ENCODE results near the gene RASA2. TPM values are rescaled to one million over a fixed set of nuclear protein-coding genes. Genes with fewer than 3 reads are reported as not detected.

Gene RASA2
- total RNA-seq, 2 donors from 2014 or later, result 7.8 to 13.5 TPM

GRCh38 chr3:141445990-141446389, 40.8 kb upstream of the RASA2 start:
- H3K27me3 ChIP-seq (replicated peaks; ENCODE audit: insufficient read depth), result no peaks in the 10 kb centered on the region
- H3K4me1 ChIP-seq (replicated peaks), result peaks cover 6% of the 10 kb centered on the region
- intact Hi-C loops (cut with DNase I), result no loop called here
- H3K27ac ChIP-seq, result no peak overlapping the region
- DNase-seq (ENCODE audit: low spot score), result no peak
- peaks cover 2 to 5% of the 10 kb centered on the region in 2 donors for H3K36me3 ChIP-seq
- no peak overlapping the region for H3K4me3 ChIP-seq
- WGBS, result 95% methylated on average over 1 of the region's 1 CpG
- TF ChIP-seq POLR2A (IDR thresholded peaks at IDR 0.05) (no peak), CTCF (IDR thresholded peaks at IDR 0.05) (no peak), POLR2AphosphoS5 (IDR thresholded peaks at IDR 0.05) (no peak)
- H3K9me3 ChIP-seq, result no peaks in the 10 kb centered on the region

GRCh38 chr3:141446737-141447136, 40.1 kb upstream of the RASA2 start:
- Histone ChIP-seq H3K27me3 (replicated peaks; ENCODE audit: insufficient read depth) (no peaks in the 10 kb centered on the region), H3K36me3 (peaks cover 2 to 5% of the 10 kb centered on the region in 2 donors), H3K4me3 (no peak overlapping the region), H3K4me1 (replicated peaks) (no peaks in the 10 kb centered on the region), H3K9me3 (no peaks in the 10 kb centered on the region), H3K27ac (no peak overlapping the region)
- intact Hi-C loops (cut with DNase I), result no loop called here
- TF ChIP-seq CTCF (IDR thresholded peaks at IDR 0.05), result no peak
- no peak for DNase-seq (ENCODE audit: low spot score)

- Histone ChIP-seq H3K4me3 (no peak overlapping the region), H3K4me1 (replicated peaks) (no peaks in the 10 kb centered on the region), H3K36me3 (peaks cover 2 to 5% of the 10 kb centered on the region in 2 donors), H3K27me3 (replicated peaks; ENCODE audit: insufficient read depth) (no peaks in the 10 kb centered on the region), H3K9me3 (no peaks in the 10 kb centered on the region), H3K27ac (no peak overlapping the region)
- DNase-seq (ENCODE audit: low spot score), result no peak
- intact Hi-C loops (cut with DNase I), result no loop called here
- TF ChIP-seq POLR2A (IDR thresholded peaks at IDR 0.05) (no peak), CTCF (IDR thresholded peaks at IDR 0.05) (no peak)
- 97% methylated on average over 6 of the region's 6 CpGs for WGBS
Measured at GRCh38 chr3:141447383-141447782, 39.4 kb upstream of the RASA2 start.

- H3K9me3 ChIP-seq, result no peaks in the 10 kb centered on the region
- no peaks in the 10 kb centered on the region for H3K4me1 ChIP-seq (replicated peaks)
- no peak overlapping the region for H3K4me3 ChIP-seq
- TF ChIP-seq POLR2A (IDR thresholded peaks at IDR 0.05) (no peak), CTCF (IDR thresholded peaks at IDR 0.05) (no peak), POLR2AphosphoS5 (IDR thresholded peaks at IDR 0.05) (no peak)
- WGBS, result 48% methylated on average over 6 of the region's 6 CpGs
- DNase-seq (ENCODE audit: low spot score), result no peak
- H3K36me3 ChIP-seq, result peaks cover 0 to 2% of the 10 kb centered on the region in 2 donors
- H3K27me3 ChIP-seq (replicated peaks; ENCODE audit: insufficient read depth), result no peaks in the 10 kb centered on the region
- intact Hi-C loops (cut with DNase I), result no loop called here
- H3K27ac ChIP-seq, result peak overlapping the region; percentile 27 to 38
Measured at GRCh38 chr3:141448606-141449220, 38.1 kb upstream of the RASA2 start.

GRCh38 chr3:141449424-141449823, 37.4 kb upstream of the RASA2 start:
- intact Hi-C loops (cut with DNase I), result no loop called here
- H3K36me3 ChIP-seq, result peaks cover 0 to 2% of the 10 kb centered on the region in 2 donors

More at GRCh38 chr3:141449424-141449823, 37.4 kb upstream of the RASA2 start:
- 78% methylated on average over 6 of the region's 6 CpGs for WGBS
- Histone ChIP-seq H3K4me1 (replicated peaks) (no peaks in the 10 kb centered on the region), H3K9me3 (no peaks in the 10 kb centered on the region), H3K27me3 (replicated peaks; ENCODE audit: insufficient read depth) (no peaks in the 10 kb centered on the region), H3K27ac (peak overlapping the region in 1 of 2 donors; percentile 38), H3K4me3 (no peak overlapping the region)
- no peak for TF ChIP-seq CTCF (IDR thresholded peaks at IDR 0.05)
- TF ChIP-seq POLR2AphosphoS5 (IDR thresholded peaks at IDR 0.05), result no peak
- no peak for TF ChIP-seq POLR2A (IDR thresholded peaks at IDR 0.05)
- no peak for DNase-seq (ENCODE audit: low spot score)

Data from prostate gland (tissue), 2 donors.